Thyroid gland (tissue), 4 donors: Measurements from ENCODE around the gene LRP1. TPM values are rescaled to one million over a fixed set of nuclear protein-coding genes. Genes with fewer than 3 reads are reported as not detected.

Experiments
- DNase-seq, 2 donors: peaks; one replicate each; pipeline ENCODE4 v3.0.0-alpha.2; 2019
- H3K27ac ChIP-seq, 3 donors: fragments of 200-600 bp; sonication (generic); 1 replicate in 2 of 3; 2 replicates in 1 of 3; pipeline ENCODE4 v1.5.1; 2016 to 2019; ENCODE audit warnings: mild to moderate bottlenecking in 1 of 3, moderate library complexity in 1 of 3
- H3K27me3 ChIP-seq: fragments of 200-600 bp; sonication (generic); one replicate; pipeline ENCODE4 v1.5.1; 2019
- H3K36me3 ChIP-seq, 2 donors: fragments of 200-600 bp; sonication (generic); one replicate each; pipeline ENCODE4 v1.5.1; 2016 to 2019
- H3K4me1 ChIP-seq, 2 donors: fragments of 200-600 bp; sonication (generic); one replicate each; pipeline ENCODE4 v1.5.1; 2017 to 2019
- H3K4me3 ChIP-seq, 3 donors: fragments of 200-600 bp; sonication (generic); replicated peaks in 1 of 3; 1 replicate in 2 of 3; 2 replicates in 1 of 3; pipeline ENCODE4 v1.5.1; 2016; ENCODE audit warnings: mild to moderate bottlenecking in 1 of 3
- H3K9me3 ChIP-seq: fragments of 200-600 bp; sonication (generic); one replicate; pipeline ENCODE4 v1.5.1; 2017
- POLR2A ChIP-seq, 2 donors: fragments of 450-650 bp; IDR thresholded peaks; one replicate each; pipeline ENCODE4 v1.6.1; 2017; ENCODE audit warnings: antibody characterized with exemption in 2 of 2, mild to moderate bottlenecking in 2 of 2, moderate library complexity in 1 of 2
- WGBS, 2 donors: methylation state at CpG; one replicate each; pipeline ENCODE4 v1.1.5; 2017; 5-methylcytosine and 5-hydroxymethylcytosine counted together
- intact Hi-C: fragments of 100-400 bp; cut with DNase I; formaldehyde crosslinking; loops from one replicate; pipeline ENCODE4 v1.15.1; 2023
- total RNA-seq, 4 donors: library from RNA; depleted of rRNA; stranded (reverse); fragments of >200 nt; gene quantifications; one replicate each; pipeline ENCODE4 v1.2.3, GENCODE V29; 2016
- TF ChIP-seq, protein P1 (sequence below), 6 experiments: fragments of 200-600 bp in 3 of 6; fragments of 450-650 bp in 3 of 6; sonication (generic) in 3 of 6; IDR thresholded peaks; one replicate each; pipeline ENCODE4 v1.5.1; 2016 to 2019; ENCODE audit warnings: antibody characterized with exemption in 6 of 6, mild to moderate bottlenecking in 2 of 6, inconsistent platforms in 1 of 6, moderate library complexity in 1 of 6

The LRP1 gene
- total RNA-seq, 4 donors from 2014 or later = 98.5 to 161 (median 118) TPM

DNA sequence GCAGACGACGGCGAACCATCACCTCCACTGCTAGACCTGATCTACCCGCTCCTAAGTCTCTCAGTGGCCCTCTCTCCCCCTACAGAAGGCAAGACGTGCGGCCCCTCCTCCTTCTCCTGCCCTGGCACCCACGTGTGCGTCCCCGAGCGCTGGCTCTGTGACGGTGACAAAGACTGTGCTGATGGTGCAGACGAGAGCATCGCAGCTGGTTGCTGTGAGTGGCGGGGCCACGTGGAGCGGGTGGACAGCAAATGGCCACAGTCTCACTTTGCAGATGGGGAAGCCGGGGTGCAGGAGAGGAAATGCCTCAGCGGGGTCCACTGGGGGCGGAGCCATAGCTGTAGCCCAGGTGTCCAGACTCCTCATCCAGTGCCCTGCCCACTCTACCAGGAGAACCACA is 66.9 kb downstream of the LRP1 start:
- WGBS, 2 donors = 92 to 96% methylated on average over 16 to 19 of the region's 19 CpGs
- intact Hi-C loops = no loop called here
- Histone ChIP-seq H3K36me3 (peaks cover 58 to 77% of the 10 kb centered on the region in 2 donors), H3K9me3 (no peaks in the 10 kb centered on the region), H3K27me3 (no peaks in the 10 kb centered on the region), H3K4me1 (peaks cover 8 to 10% of the 10 kb centered on the region in 2 donors), H3K27ac (no peak overlapping the region), H3K4me3 (no peak overlapping the region)
- no peak for DNase-seq
- no peak for TF ChIP-seq POLR2A (IDR thresholded peaks at IDR 0.05)
- TF ChIP-seq, protein P1, sequence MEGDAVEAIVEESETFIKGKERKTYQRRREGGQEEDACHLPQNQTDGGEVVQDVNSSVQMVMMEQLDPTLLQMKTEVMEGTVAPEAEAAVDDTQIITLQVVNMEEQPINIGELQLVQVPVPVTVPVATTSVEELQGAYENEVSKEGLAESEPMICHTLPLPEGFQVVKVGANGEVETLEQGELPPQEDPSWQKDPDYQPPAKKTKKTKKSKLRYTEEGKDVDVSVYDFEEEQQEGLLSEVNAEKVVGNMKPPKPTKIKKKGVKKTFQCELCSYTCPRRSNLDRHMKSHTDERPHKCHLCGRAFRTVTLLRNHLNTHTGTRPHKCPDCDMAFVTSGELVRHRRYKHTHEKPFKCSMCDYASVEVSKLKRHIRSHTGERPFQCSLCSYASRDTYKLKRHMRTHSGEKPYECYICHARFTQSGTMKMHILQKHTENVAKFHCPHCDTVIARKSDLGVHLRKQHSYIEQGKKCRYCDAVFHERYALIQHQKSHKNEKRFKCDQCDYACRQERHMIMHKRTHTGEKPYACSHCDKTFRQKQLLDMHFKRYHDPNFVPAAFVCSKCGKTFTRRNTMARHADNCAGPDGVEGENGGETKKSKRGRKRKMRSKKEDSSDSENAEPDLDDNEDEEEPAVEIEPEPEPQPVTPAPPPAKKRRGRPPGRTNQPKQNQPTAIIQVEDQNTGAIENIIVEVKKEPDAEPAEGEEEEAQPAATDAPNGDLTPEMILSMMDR (IDR thresholded peaks at IDR 0.05) = no peak

DNA sequence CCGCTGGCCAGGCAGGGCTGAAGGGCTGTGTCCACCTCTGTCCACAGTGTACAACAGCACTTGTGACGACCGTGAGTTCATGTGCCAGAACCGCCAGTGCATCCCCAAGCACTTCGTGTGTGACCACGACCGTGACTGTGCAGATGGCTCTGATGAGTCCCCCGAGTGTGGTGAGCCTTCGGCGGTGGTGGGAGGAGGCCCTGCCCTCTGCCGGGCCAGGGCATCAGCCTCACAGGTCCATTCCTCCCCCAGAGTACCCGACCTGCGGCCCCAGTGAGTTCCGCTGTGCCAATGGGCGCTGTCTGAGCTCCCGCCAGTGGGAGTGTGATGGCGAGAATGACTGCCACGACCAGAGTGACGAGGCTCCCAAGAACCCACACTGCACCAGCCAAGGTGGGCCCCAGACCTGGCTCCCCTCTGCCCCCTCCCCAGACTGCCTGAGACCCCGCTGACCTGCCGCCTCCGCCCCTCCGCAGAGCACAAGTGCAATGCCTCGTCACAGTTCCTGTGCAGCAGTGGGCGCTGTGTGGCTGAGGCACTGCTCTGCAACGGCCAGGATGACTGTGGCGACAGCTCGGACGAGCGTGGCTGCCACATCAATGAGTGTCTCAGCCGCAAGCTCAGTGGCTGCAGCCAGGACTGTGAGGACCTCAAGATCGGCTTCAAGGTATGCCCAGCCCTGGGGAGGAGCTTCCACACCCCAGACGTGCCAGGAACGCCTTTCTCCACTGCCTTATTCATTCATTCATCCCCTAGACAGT is 67.5 kb downstream of the LRP1 start:
- TF ChIP-seq, protein P1 (IDR thresholded peaks at IDR 0.05) = no peak
- TF ChIP-seq POLR2A (IDR thresholded peaks at IDR 0.05) = no peak
- no peak for DNase-seq
- H3K9me3 ChIP-seq = no peaks in the 10 kb centered on the region
- H3K4me1 ChIP-seq = peaks cover 2 to 4% of the 10 kb centered on the region in 2 donors
- H3K36me3 ChIP-seq = peaks cover 64 to 82% of the 10 kb centered on the region in 2 donors
- WGBS, 2 donors = 88 to 89% methylated on average over 21 to 26 of the region's 34 CpGs
- H3K27me3 ChIP-seq = no peaks in the 10 kb centered on the region
- H3K4me3 ChIP-seq = no peak overlapping the region
- intact Hi-C loops = no loop called here
- H3K27ac ChIP-seq = no peak overlapping the region

DNA sequence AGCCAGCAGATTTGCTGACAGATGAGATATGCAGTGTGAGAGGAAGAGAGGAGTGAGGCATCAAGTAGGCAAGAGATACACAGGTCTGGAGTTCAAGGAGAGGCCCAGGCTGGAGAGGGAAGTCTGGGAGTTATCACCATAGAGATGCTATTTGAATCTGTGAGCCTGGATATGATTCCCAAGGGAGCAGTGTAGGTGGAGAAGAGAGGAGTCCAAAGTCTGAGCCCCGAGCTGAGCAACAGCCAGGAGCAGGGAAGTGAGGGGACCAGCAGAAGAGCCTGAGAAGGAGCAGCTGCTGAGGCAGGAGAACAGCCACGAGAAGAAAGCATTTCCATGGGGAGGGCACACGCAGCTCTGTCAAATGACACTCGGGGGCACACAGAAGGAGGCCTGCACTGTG is 68.2 kb downstream of the LRP1 start:
- no peak for DNase-seq
- 69 to 84% methylated on average over 4 of the region's 4 CpGs for WGBS, 2 donors
- Histone ChIP-seq H3K4me3 (no peak overlapping the region), H3K36me3 (peaks cover 68 to 82% of the 10 kb centered on the region in 2 donors), H3K27ac (no peak overlapping the region), H3K4me1 (no peaks in the 10 kb centered on the region), H3K9me3 (no peaks in the 10 kb centered on the region), H3K27me3 (no peaks in the 10 kb centered on the region)
- TF ChIP-seq, protein P1 (IDR thresholded peaks at IDR 0.05) = no peak
- TF ChIP-seq POLR2A (IDR thresholded peaks at IDR 0.05) = no peak
- intact Hi-C loops = no loop called here

DNA sequence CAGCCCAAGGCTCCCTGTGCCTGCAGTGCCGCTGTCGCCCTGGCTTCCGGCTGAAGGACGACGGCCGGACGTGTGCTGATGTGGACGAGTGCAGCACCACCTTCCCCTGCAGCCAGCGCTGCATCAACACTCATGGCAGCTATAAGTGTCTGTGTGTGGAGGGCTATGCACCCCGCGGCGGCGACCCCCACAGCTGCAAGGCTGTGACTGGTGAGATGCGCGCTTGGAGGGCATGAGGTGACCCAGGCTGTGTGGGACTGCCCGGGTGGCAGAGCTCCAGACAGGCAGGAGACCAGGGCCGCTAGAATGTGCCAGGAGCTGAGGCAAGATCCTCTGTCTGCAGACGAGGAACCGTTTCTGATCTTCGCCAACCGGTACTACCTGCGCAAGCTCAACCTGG is 68.7 kb downstream of the LRP1 start:
- WGBS, 2 donors = 96 to 98% methylated on average over 5 to 22 of the region's 22 CpGs
- intact Hi-C loops = no loop called here
- Histone ChIP-seq H3K4me3 (no peak overlapping the region), H3K27ac (no peak overlapping the region), H3K4me1 (no peaks in the 10 kb centered on the region), H3K9me3 (no peaks in the 10 kb centered on the region), H3K36me3 (peaks cover 72 to 84% of the 10 kb centered on the region in 2 donors), H3K27me3 (no peaks in the 10 kb centered on the region)
- no peak for DNase-seq
- TF ChIP-seq, protein P1 (IDR thresholded peaks at IDR 0.05) = no peak
- TF ChIP-seq POLR2A (IDR thresholded peaks at IDR 0.05) = no peak

DNA sequence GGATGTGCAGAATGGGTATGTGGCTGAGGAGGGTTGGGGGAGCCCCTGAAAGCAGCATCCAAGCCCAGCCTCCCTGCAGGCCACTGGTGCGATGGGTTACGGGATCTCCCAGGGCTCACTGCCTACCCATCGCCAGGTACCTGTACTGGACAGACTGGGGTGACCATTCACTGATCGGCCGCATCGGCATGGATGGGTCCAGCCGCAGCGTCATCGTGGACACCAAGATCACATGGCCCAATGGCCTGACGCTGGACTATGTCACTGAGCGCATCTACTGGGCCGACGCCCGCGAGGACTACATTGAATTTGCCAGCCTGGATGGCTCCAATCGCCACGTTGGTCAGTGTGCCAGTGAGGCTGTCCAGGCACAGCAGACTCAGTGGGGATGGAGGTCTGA is 70.0 kb downstream of the LRP1 start:
- DNase-seq = no peak
- H3K4me3 ChIP-seq = no peak overlapping the region
- no peaks in the 10 kb centered on the region for H3K27me3 ChIP-seq
- intact Hi-C loops = no loop called here
- 94 to 95% methylated on average over 12 to 16 of the region's 17 CpGs for WGBS, 2 donors
- peaks cover 75 to 87% of the 10 kb centered on the region in 2 donors for H3K36me3 ChIP-seq
- H3K4me1 ChIP-seq = no peaks in the 10 kb centered on the region
- H3K27ac ChIP-seq = no peak overlapping the region
- TF ChIP-seq, protein P1 (IDR thresholded peaks at IDR 0.05) = no peak
- no peak for TF ChIP-seq POLR2A (IDR thresholded peaks at IDR 0.05)
- H3K9me3 ChIP-seq = no peaks in the 10 kb centered on the region
